GM13976 (cell line): ENCODE measurements around the gene ZDHHC11B.

Experiments
- DNase-seq: peaks from one replicate; pipeline ENCODE4 v3.0.0; 2012; ENCODE audit warnings: low spot score
- in situ Hi-C: fragments of 300-500 bp; cut with MboI; formaldehyde crosslinking; loops from one replicate; pipeline ENCODE4 v1.12.0; 2022; ENCODE audit warnings: low sequenced_read_pairs, mixed read lengths, inconsistent platforms; ENCODE audit not compliant: unreplicated experiment
- TF ChIP-seq, protein P1 (sequence below): IDR thresholded peaks from 2 replicates; pipeline ENCODE4 v1.5.1; 2012; ENCODE audit warnings: borderline replicate concordance, mild to moderate bottlenecking; ENCODE audit not compliant: insufficient read depth; ENCODE audit errors: extremely low read depth, missing control alignments, control extremely low read depth

The ZDHHC11B gene

DNA sequence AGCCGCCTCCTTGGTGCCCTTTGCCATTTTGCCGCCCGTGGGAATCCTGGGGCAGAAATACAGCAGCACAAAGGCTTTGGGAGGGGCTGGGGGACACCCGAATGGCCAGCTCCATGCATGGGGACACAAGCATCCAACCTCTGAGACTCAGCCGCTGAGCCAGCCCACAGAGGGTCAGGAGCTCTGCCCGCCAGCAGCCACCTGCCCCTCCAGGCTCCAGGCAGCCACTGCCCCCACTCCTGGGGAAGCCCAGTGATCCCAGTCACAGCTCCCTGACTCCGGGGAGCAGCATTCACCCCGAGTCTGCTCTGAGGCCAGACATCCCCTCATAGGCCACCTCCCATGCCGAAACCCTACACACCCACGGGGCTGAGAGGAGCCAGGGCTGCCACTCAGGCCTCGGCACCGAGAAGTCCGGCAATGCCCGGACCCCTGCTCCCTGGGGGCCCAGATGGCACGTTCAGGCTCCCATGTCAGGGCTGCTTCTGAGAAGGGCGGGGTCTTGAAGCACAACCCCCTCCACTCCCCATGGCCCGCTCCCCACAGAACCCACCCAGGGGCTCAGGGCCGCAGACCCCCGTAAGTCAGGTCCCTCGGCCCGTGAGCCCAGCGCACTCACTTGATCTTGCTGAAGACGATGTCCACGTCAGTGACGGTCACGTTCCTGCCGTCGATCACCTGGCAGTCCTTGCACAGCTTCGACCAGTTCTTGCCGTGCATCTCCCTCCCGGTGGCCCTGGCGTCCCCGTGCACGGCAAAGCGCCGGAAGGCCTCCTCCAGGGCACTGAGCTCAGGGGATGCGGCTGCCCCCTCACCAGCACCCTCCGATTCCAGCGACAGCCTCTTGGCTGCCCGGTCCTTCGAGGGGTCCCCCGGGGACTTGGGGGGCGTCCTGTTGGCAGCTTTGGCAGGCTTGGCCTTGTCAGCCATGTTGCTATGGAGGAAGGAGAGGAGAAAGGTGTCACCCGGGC lies 107.1 kb downstream of the ZDHHC11B start:
- TF ChIP-seq, protein P1, sequence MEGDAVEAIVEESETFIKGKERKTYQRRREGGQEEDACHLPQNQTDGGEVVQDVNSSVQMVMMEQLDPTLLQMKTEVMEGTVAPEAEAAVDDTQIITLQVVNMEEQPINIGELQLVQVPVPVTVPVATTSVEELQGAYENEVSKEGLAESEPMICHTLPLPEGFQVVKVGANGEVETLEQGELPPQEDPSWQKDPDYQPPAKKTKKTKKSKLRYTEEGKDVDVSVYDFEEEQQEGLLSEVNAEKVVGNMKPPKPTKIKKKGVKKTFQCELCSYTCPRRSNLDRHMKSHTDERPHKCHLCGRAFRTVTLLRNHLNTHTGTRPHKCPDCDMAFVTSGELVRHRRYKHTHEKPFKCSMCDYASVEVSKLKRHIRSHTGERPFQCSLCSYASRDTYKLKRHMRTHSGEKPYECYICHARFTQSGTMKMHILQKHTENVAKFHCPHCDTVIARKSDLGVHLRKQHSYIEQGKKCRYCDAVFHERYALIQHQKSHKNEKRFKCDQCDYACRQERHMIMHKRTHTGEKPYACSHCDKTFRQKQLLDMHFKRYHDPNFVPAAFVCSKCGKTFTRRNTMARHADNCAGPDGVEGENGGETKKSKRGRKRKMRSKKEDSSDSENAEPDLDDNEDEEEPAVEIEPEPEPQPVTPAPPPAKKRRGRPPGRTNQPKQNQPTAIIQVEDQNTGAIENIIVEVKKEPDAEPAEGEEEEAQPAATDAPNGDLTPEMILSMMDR: no peak
- no peak for DNase-seq
- in situ Hi-C loops: no loop called here

DNA sequence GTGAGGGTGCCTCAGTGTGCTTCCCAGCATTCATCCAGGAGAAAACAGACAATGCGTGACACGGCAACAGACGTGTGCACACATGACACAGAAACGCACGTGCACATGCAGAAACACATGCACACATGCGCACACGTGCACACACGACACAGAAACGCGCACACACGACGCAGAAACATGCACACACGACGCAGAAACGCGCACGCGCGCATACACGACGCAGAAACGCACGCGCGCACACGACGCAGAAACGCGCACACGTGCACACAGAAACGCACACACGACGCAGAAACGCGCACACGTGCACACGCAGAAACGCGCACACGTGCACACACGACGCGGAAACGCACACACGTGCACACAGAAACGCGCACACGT lies 107.8 kb downstream of the ZDHHC11B start:
- DNase-seq: no peak
- TF ChIP-seq, protein P1: no peak
- in situ Hi-C loops: no loop called here

GRCh38 chr5:675871-676698 lies 108.4 kb downstream of the ZDHHC11B start:
- TF ChIP-seq, protein P1: no peak
- DNase-seq: no peak
- in situ Hi-C loops: no loop called here

DNA sequence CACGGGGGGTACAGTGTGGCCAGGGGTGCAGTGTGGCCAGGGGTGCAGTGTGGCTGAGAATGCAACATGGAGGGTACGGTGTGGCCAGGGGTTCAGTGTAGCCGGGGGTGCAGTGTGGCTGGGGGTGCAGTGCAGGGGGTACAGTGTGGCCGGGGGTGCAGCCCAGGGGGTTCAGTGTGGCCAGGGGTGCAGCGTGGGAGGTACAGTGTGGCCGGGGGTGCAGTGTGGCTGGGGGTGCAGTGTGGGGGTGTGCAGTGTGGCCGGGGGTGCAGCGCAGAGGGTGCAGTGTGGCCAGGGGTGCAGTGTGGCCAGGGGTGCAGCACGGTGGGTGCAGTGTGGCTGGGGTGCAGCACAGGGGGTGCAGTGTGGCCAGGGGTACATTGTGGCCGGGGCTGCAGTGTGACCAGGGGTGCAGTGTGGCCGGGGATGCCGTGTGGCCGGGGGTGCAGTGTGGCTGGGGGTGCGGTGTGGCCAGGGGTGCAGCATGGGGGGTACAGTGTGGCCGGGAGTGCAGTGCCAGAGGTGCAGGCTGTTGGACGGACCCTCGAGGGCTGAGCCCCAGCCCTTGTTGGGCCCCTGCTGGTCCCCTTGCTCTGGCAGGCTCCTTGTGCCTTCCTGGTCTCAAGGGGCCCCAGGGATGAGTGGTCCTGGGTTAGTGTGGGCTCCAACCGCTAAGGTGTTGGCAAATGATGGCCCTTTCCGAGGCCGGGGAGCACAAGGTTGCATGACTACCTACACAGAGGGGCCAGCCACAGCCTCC lies 109.2 kb downstream of the ZDHHC11B start:
- TF ChIP-seq, protein P1: no peak
- no peak for DNase-seq
- in situ Hi-C loops: no loop called here

- TF ChIP-seq, protein P1: no peak
- no peak for DNase-seq
- in situ Hi-C loops: no loop called here
Measured at GRCh38 chr5:674630-675011, 109.9 kb downstream of the ZDHHC11B start.
